GM12878 (cell line): ENCODE data around the gene SH3YL1. TPM values are rescaled to one million over a fixed set of nuclear protein-coding genes. Genes with fewer than 3 reads are reported as not detected.

Experiments
- CBFB ChIP-seq: IDR thresholded peaks from 2 replicates; pipeline ENCODE4 v1.6.1; 2016; ENCODE audit warnings: antibody characterized with exemption, low read depth
- CEBPB ChIP-seq, 2 experiments: fragments of 150-350 bp in 1 of 2; IDR thresholded peaks; 2 replicates each; pipeline ENCODE4 v1.6.1; 2012 to 2014; ENCODE audit warnings: low read depth in 2 of 2, low read length in 2 of 2, borderline replicate concordance in 1 of 2, inconsistent platforms in 1 of 2
- CHD1 ChIP-seq: IDR thresholded peaks from 2 replicates; pipeline ENCODE4 v1.6.1; 2012; ENCODE audit warnings: low read depth, low read length, improper control_type of control experiment
- CREM ChIP-seq: IDR thresholded peaks from 2 replicates; pipeline ENCODE4 v1.6.1; 2014; ENCODE audit warnings: antibody characterized with exemption, low read depth
- EP300 ChIP-seq, 2 experiments: fragments of 150-350 bp in 1 of 2; IDR thresholded peaks; 2 replicates each; pipeline ENCODE4 v1.6.1; 2011 to 2012; ENCODE audit warnings: low read depth in 2 of 2, low read length in 2 of 2, borderline replicate concordance in 1 of 2, improper control_type of control experiment in 1 of 2, inconsistent platforms in 1 of 2; ENCODE audit not compliant: control insufficient read depth in 1 of 2
- FOXK2 ChIP-seq: fragments of 450-650 bp; IDR thresholded peaks from 2 replicates; pipeline ENCODE4 v1.6.1; 2017; ENCODE audit warnings: mild to moderate bottlenecking, moderate library complexity
- GATAD2B ChIP-seq: fragments of 450-650 bp; conservative IDR thresholded peaks from 2 replicates; pipeline ENCODE4 v1.6.1; 2017; ENCODE audit warnings: low read depth, mild to moderate bottlenecking, moderate library complexity
- IKZF2 ChIP-seq, 2 experiments: fragments of 450-650 bp; IDR thresholded peaks; 2 replicates each; pipeline ENCODE4 v1.6.1; 2017; ENCODE audit warnings: mild to moderate bottlenecking in 2 of 2, moderate library complexity in 2 of 2
- MTA3 ChIP-seq: IDR thresholded peaks from 2 replicates; pipeline ENCODE4 v1.6.1; 2012; ENCODE audit warnings: low read length, inconsistent platforms, borderline replicate concordance
- STAT3 ChIP-seq: IDR thresholded peaks from 2 replicates; pipeline ENCODE4 v1.6.1; 2011; ENCODE audit warnings: low read depth, low read length, improper control_type of control experiment
- TAF1 ChIP-seq: IDR thresholded peaks from 2 replicates; pipeline ENCODE4 v1.6.1; 2011; ENCODE audit warnings: mild to moderate bottlenecking, low read depth, low read length, borderline replicate concordance
- TARDBP ChIP-seq: IDR thresholded peaks from 2 replicates; pipeline ENCODE4 v1.6.1; 2016; ENCODE audit warnings: borderline replicate concordance
- TCF3 ChIP-seq: IDR thresholded peaks from 2 replicates; pipeline ENCODE4 v1.6.1; 2012; ENCODE audit warnings: low read depth, mild to moderate bottlenecking, low read length, borderline replicate concordance; ENCODE audit not compliant: insufficient read depth
- USF2 ChIP-seq: IDR thresholded peaks from 2 replicates; pipeline ENCODE4 v1.6.1; 2011; ENCODE audit warnings: low read depth, low read length, improper control_type of control experiment, borderline replicate concordance
- YY1 ChIP-seq: IDR thresholded peaks from 2 replicates; pipeline ENCODE4 v1.6.1; 2011; ENCODE audit warnings: low read depth, mild to moderate bottlenecking, low read length
- ZNF207 ChIP-seq: fragments of 450-650 bp; IDR thresholded peaks from 2 replicates; pipeline ENCODE4 v1.6.1; 2014; ENCODE audit warnings: antibody characterized with exemption, mild to moderate bottlenecking, borderline replicate concordance
- polyA plus RNA-seq, 11 experiments: library from polyadenylated mRNA; depleted of rRNA in 4 of 11; unstranded in 6 of 11; stranded (reverse) in 5 of 11; fragments of >200 nt; fragmentation: Nextera tagmentation in 4 of 11; fragmentation: Illumina TruSeq in 1 of 11; extraction: Ambion mirVana in 4 of 11; extraction: Trizol in 1 of 11; gene quantifications; 1 replicate in 1 of 11; 2 replicates in 10 of 11; pipeline versions ENCODE4 v1.2.1 to v1.2.3, GENCODE V29; 2011 to 2016; ENCODE audit warnings: inconsistent platforms in 2 of 11, missing spikeins in 2 of 11, low read depth in 1 of 11
- total RNA-seq, 4 experiments: library from RNA; depleted of rRNA in 3 of 4; stranded (reverse); fragments of >200 nt in 3 of 4; fragmentation: Illumina TruSeq in 1 of 4; extraction: Trizol in 1 of 4; gene quantifications; 2 replicates each; pipeline versions ENCODE4 v1.2.1 to v1.2.3, GENCODE V29; 2013 to 2021
- TF ChIP-seq, protein P1 (sequence below): fragments of 450-650 bp; formaldehyde crosslinking; IDR thresholded peaks from 2 replicates; pipeline ENCODE4 v1.5.0; 2022; ENCODE audit warnings: mild to moderate bottlenecking, missing genetic modification characterization

The SH3YL1 gene
- total and polyA plus RNA-seq, 10 of the 15 experiments (the other 5 are each of a cell fraction or from before 2014, with no cell fraction given): 12.2 to 22.4 (median 17.2) TPM

DNA sequence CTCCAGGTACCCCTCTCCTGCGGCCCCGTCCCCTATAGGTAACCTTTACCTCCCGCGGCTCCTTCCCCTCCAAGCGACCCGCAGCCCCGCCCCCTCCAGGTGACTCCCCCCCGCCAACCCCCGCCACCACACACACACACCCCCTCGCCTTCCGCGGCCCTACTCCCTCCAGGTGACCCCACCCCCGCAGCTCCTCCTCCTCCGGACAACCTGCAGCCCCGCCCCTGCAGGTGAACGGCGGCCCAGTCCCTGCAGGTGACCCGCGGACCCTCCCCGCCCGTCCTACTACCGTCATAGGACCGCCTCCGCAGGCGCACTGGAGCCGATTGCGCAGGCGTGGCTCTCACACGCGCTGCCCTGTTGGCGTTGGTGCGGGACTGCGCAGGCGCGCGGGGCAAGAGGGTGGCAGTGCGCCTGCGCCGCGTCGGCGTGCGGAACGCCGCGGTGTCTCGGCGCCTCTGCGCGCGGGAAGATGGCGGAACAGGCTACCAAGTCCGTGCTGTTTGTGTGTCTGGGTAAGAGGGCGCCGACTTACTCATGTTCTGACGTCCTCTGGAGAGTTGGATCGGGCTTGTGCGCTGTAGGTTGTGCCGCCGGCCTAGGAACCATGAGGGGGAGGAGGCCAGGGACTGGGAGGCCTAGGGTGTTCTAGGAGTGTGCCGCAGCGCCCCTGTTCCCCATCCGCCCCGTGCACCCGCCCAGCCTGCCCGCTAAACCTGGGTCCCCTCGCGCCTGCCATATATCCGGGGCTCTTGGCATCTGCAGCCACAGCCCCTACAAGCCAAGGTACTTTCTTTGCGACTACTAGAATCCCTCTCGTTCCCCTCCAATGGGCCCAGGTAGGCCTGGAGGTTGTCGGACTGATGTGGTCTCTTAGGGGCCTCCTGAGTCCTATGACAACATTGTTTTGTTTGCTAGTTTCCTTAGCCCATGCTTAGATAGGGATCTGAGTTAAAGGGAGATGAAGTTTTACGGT lies 949 bp upstream of the SH3YL1 start, which contains the start of gene ACP1 (continued):
- TF ChIP-seq, protein P1, sequence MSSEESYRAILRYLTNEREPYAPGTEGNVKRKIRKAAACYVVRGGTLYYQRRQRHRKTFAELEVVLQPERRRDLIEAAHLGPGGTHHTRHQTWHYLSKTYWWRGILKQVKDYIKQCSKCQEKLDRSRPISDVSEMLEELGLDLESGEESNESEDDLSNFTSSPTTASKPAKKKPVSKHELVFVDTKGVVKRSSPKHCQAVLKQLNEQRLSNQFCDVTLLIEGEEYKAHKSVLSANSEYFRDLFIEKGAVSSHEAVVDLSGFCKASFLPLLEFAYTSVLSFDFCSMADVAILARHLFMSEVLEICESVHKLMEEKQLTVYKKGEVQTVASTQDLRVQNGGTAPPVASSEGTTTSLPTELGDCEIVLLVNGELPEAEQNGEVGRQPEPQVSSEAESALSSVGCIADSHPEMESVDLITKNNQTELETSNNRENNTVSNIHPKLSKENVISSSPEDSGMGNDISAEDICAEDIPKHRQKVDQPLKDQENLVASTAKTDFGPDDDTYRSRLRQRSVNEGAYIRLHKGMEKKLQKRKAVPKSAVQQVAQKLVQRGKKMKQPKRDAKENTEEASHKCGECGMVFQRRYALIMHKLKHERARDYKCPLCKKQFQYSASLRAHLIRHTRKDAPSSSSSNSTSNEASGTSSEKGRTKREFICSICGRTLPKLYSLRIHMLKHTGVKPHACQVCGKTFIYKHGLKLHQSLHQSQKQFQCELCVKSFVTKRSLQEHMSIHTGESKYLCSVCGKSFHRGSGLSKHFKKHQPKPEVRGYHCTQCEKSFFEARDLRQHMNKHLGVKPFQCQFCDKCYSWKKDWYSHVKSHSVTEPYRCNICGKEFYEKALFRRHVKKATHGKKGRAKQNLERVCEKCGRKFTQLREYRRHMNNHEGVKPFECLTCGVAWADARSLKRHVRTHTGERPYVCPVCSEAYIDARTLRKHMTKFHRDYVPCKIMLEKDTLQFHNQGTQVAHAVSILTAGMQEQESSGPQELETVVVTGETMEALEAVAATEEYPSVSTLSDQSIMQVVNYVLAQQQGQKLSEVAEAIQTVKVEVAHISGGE: no peak
- TF ChIP-seq ZNF207 (0 out of 2 replicates have a peak, but pooled peaks have one; percentile 50), CREM (peak; percentile 42), STAT3 (no peak), TCF3 (no peak), TARDBP (no peak), FOXK2 (peak; percentile 19; the same call in 1 of the 2 replicates), USF2 (no peak), YY1 (peak; percentile 97), CBFB (0 out of 2 replicates have a peak, but pooled peaks have one; percentile 50), CHD1 (no peak), CEBPB (IDR thresholded peaks at IDR 0.05; ENCODE audit: borderline replicate concordance in 1 of 2, low read depth in 2 of 2, low read length in 2 of 2) (no peak), EP300 (IDR thresholded peaks at IDR 0.05; ENCODE audit: borderline replicate concordance in 1 of 2, control insufficient read depth in 1 of 2, low read depth in 2 of 2, low read length in 2 of 2) (no peak), GATAD2B (peak; percentile 51; the same call in 1 of the 2 replicates), TAF1 (peak; percentile 74; the same call in 1 of the 2 replicates), IKZF2 (IDR thresholded peaks at IDR 0.05) (no peak), MTA3 (no peak)
